GM21529 (cell line): ENCODE data around the gene BTRC.

Source experiments
- ATAC-seq: cut with Tn5 transposase; IDR thresholded peaks from one replicate; pipeline ENCODE4 v1.9.1; 2021; ENCODE audit not compliant: unreplicated experiment

Gene BTRC

GRCh38 chr10:101564490-101564991, 210.6 kb downstream of the BTRC start:
- no peak for ATAC-seq

- no peak for ATAC-seq
These were observed 211.5 kb downstream of the BTRC start for GRCh38 chr10:101565370-101565900.

- ATAC-seq: no peak
These were observed 212.0 kb downstream of the BTRC start for GRCh38 chr10:101565936-101566332.

- no peak for ATAC-seq
These were observed 212.6 kb downstream of the BTRC start for GRCh38 chr10:101566333-101567164.

DNA sequence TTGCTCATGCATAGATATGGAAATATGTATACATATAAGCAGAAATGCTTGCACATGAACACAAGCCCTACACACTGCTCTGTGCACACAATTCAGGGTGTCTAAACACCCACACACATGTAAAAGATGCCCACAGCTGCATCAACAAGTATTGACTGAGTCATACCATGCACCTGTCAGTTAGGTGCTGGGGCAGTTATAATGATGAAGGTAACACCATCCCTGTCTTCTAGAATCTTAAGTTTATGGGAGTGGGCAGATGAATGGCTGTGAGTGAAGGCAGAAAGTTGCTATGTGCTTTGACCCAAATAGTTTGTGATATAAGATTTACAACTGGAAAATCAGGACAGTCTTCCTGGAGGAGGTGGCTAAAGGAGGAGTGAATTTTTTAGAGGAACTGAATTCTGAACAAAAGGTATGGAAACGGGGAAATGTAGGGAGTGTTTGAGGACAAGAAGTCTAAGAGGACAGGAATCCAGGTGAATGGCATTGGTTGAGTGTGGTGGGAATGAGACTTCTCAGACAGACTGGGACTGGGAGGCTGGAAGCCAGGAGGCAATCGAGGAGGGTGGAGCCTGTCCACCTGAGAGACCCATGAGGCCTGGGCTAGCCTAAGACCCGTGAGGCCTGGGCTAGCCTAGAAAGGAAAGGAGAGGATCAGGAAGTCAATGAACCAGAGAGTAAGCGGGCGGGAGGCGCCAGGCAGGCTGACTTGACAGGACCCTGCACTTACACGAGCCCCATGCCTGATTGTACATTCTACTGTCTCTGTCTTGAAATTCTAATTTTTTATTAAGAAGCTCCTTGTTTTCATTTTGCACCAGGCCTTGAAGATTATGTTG, 213.4 kb downstream of the BTRC start:
- ATAC-seq: no peak

DNA sequence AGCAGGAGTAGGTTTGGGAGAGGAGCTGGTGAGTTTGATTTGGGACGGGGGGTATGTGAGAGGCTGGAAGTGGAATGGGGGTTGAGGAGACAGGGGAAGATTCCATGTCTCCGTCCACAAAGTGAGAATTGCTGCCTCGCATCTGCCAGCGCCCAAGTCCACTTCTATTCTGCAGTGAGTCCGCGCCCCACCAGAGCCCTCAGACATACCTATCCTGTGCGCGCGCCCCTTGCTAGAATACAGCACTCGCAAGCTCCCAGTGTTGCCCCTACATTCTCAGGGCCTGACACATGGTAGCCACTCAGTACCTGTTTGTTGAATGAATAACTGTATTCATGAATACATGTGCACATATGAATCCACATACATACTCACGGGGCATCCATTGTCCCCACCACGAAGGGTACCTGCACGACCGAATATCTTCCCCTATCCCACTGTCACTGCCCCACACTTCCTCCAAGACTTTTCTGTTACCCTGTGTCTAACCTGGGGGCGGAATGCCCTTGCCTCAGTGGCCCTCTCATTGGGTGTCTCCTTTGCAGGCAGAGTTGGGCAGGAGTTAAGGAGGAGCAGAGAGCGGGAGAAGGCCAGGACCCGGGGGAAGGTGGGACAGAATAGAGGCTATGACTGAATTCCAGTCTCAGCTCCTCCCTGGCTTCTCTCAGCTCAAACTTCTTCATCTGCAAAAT, 214.2 kb downstream of the BTRC start:
- no peak for ATAC-seq

DNA sequence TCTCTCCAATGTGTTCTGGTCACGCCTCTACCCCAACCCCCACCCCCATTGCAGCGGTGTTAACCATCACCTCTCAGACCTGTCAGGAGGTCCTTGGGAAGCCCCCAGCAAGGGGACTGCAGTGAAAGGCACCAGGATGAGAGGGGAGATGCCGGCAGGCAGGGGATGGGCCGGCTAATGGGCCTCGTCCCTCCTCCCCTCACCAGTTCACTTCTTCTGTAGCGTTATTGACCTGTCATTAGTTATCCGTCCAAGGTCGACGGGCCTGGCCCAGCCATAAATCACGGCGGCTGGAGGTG, 215.3 kb downstream of the BTRC start:
- ATAC-seq: no peak

- peak; percentile 72 for ATAC-seq
These were observed 215.9 kb downstream of the BTRC start for GRCh38 chr10:101569622-101570427.

DNA sequence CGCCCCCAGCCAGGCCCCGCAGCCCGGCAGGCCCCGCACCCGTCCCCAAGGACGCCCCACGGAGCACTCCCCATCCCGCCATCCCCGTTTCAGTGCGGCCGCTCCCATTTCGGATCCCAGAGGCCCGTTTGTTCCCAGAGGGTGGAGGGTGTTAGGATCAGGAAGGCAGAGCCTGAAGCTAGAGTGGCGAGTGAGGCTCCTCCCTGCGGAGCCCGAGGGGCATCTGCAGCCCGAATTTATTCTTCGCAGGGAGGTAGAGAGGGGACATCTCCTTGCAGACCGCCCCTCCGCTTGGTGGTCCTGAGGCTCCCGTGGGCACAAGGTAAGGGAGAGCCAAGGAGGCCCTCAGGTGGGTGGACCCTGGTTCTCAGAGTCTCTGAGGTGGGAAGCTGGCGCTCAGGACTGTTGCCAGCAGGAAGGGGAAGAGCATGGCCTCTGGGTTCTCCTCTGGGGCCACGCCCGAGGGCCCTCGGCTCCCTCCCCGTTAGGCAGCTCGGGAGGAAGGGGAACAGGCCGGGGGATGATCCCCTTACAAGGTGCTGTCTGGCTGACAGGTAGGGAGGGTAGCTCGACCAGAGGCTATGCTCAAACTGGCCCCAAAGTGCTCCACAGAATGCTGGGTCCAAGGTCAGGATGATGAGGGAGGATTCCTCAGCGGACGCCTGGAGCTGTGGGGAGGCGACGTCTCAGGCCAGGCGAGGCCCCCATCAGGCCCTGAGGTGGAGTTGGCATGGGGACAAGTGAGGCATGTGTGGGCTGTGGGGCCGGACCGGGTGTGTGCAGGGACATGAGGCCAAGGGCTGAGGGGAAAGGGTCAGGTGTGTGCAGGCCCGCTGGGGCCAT, 216.7 kb downstream of the BTRC start:
- peak; percentile 21 for ATAC-seq

- no peak for ATAC-seq
These were observed 217.4 kb downstream of the BTRC start for GRCh38 chr10:101571271-101571925.

- no peak for ATAC-seq
These were observed 218.2 kb downstream of the BTRC start for GRCh38 chr10:101572126-101572525.

- no peak for ATAC-seq
These were observed 218.8 kb downstream of the BTRC start for GRCh38 chr10:101572785-101573184.

- no peak for ATAC-seq
These were observed 220.2 kb downstream of the BTRC start for GRCh38 chr10:101573885-101574753.

- ATAC-seq: no peak
These were observed 221.1 kb downstream of the BTRC start for GRCh38 chr10:101575091-101575490.

- ATAC-seq: no peak
These were observed 221.7 kb downstream of the BTRC start for GRCh38 chr10:101575580-101576210.

DNA sequence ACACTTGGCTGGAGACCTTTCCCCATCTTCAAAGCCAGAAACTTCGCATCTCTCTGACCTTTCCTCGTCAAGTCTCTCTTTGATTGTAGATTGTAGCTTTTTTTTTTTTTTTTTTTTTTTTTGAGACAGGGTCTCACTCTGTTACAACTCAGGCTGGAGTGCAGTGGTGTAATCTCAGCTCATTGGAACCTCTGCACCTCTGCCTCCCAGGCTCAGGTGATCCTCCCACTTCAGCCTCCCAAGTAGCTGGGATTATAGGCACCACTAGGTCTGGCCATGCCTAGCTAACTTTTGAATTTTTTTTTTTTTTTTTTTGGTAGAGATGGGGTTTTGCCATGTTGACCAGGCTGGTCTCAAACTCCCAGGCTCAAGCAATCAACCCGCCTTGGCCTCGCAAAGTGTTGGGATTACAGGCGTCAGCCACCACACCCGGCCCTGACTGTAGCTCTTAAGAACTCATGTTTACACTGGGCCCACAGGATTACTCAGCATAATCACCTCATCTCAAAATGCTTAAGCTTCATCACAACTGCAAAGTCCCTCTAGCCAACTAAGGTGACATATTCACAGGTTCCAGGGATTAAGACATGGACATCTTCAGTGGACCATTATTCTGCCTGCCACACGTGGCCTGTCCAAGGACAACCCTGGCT, 222.4 kb downstream of the BTRC start:
- ATAC-seq: no peak
